Erythroblast (primary cell): ENCODE results near the gene IGFALS.

Experiments
- GATA1 ChIP-seq: IDR thresholded peaks from 2 replicates; pipeline ENCODE4 v1.6.1; 2011; ENCODE audit warnings: low read depth, mild to moderate bottlenecking, control low read depth, low read length, moderate library complexity
- POLR2A ChIP-seq: IDR thresholded peaks from 2 replicates; pipeline ENCODE4 v1.6.1; 2011; ENCODE audit warnings: mild to moderate bottlenecking, low read length

GRCh38 chr16:1768767-1769401 is 24.6 kb downstream of the IGFALS start:
- no peak for TF ChIP-seq POLR2A
- no peak for TF ChIP-seq GATA1
